ENCODE measurements around the gene OSBPL5. TPM values are rescaled to one million over a fixed set of nuclear protein-coding genes. Genes with fewer than 3 reads are reported as not detected.

Gene OSBPL5
- total RNA-seq, 1 donor from 2014 or later, result 55.2 TPM

DNA sequence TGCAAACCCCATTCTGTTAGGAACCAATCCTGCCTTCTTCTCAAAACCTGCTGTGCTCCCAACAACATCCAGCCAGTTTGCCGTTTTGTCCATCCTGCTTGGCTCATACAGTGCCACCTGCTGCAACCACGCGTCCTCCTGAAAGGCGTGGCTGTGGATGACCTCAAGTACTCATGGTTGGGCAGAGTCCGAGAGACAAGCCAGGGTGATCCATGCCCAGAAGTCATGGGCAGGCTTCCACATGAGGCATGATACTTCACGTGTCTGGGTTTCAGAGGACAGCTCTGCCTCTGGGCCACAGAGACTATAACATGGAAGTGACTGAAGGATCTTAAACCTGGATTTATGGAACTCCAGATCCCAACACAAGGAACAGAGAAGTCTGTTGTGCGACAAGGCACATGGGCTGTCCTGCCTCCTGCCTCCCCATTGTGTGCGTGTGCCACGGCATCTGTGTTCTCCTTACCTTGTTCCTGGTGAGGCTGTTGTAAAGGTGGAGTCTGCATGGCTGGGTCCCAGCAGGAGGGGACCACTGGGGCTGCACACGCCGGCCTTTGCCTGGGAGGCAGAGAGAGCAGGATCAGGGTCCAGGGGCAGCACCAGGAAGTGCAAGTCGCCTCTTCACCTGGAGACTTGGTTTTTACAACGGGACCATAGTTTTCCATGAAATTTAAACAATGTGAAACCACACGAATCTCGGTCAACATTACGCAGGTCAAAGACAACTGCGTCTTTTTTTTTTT, 123.2 kb downstream of the OSBPL5 start:
- Mint-ChIP-seq H3K27me3 (ENCODE audit: unreplicated experiment) (peaks cover 6% of the 10 kb centered on the region), H3K27ac (ENCODE audit: unreplicated experiment) (no peak overlapping the region), H3K4me3 (ENCODE audit: unreplicated experiment) (no peak overlapping the region), H3K36me3 (ENCODE audit: low read depth, unreplicated experiment) (peaks cover 14% of the 10 kb centered on the region), H3K9me3 (ENCODE audit: unreplicated experiment) (no peaks in the 10 kb centered on the region), H3K4me1 (ENCODE audit: unreplicated experiment) (no peaks in the 10 kb centered on the region)
- DNase-seq (ENCODE audit: low spot score), result no peak
- TF ChIP-seq CTCF (IDR thresholded peaks at IDR 0.05; ENCODE audit: unreplicated experiment), result no peak

- Mint-ChIP-seq H3K27me3 (ENCODE audit: unreplicated experiment) (peaks cover 6% of the 10 kb centered on the region), H3K36me3 (ENCODE audit: low read depth, unreplicated experiment) (peaks cover 21% of the 10 kb centered on the region), H3K4me3 (ENCODE audit: unreplicated experiment) (no peak overlapping the region), H3K9me3 (ENCODE audit: unreplicated experiment) (no peaks in the 10 kb centered on the region), H3K4me1 (ENCODE audit: unreplicated experiment) (no peaks in the 10 kb centered on the region), H3K27ac (ENCODE audit: unreplicated experiment) (peak overlapping the region; percentile 59)
- no peak for DNase-seq (ENCODE audit: low spot score)
- TF ChIP-seq CTCF (IDR thresholded peaks at IDR 0.05; ENCODE audit: unreplicated experiment), result no peak
These were observed 124.2 kb downstream of the OSBPL5 start for GRCh38 chr11:3040881-3041280.

DNA sequence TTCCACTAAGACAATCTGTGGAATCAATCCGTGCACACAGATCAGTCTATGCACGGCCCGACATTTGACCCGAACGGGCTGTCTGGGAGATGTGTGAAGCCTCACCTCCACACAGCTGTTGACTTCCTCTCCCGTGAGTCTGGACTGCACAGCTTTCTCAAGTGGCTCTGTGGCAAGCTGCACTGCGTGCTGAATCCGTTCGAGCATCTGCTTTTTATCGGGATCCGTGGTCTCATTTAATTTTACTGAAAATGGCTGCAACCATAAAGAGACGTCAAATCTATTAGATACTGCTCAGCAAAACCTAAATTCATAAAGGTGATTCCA, 127.2 kb downstream of the OSBPL5 start:
- Mint-ChIP-seq H3K9me3 (ENCODE audit: unreplicated experiment) (no peaks in the 10 kb centered on the region), H3K27me3 (ENCODE audit: unreplicated experiment) (no peaks in the 10 kb centered on the region), H3K36me3 (ENCODE audit: low read depth, unreplicated experiment) (peaks cover 21% of the 10 kb centered on the region), H3K4me3 (ENCODE audit: unreplicated experiment) (no peak overlapping the region), H3K4me1 (ENCODE audit: unreplicated experiment) (no peaks in the 10 kb centered on the region), H3K27ac (ENCODE audit: unreplicated experiment) (no peak overlapping the region)
- no peak for TF ChIP-seq CTCF (IDR thresholded peaks at IDR 0.05; ENCODE audit: unreplicated experiment)
- DNase-seq (ENCODE audit: low spot score), result no peak

Other genes with a start within 250 kb of the OSBPL5 start
- 8.1 TPM for gene PHLDA2, start 235.9 kb downstream of the OSBPL5 start, total RNA-seq (ENCODE audit: unreplicated experiment)
- gene NAP1L4, start 173.0 kb downstream of the OSBPL5 start, total RNA-seq (ENCODE audit: unreplicated experiment), result 148 TPM
- 47.6 TPM for gene CARS1, start 107.9 kb downstream of the OSBPL5 start, total RNA-seq (ENCODE audit: unreplicated experiment)
- not detected for gene MRGPRG, start 53.5 kb upstream of the OSBPL5 start, total RNA-seq (ENCODE audit: unreplicated experiment)
- not detected for gene MRGPRE, start 67.1 kb upstream of the OSBPL5 start, total RNA-seq (ENCODE audit: unreplicated experiment)
- gene ZNF195, start 213.8 kb upstream of the OSBPL5 start, total RNA-seq (ENCODE audit: unreplicated experiment), result 46.0 TPM

Data from endothelial cell (in vitro differentiated cells).